H9 (cell line): ENCODE results near the gene LDB3. TPM values are rescaled to one million over a fixed set of nuclear protein-coding genes. Genes with fewer than 3 reads are reported as not detected.

Experiments
- DNase-seq: peaks from one replicate; pipeline ENCODE4 v3.0.0-alpha.2; 2017
- H2AFZ ChIP-seq: one replicate; pipeline ENCODE4 v1.6.1; 2013; ENCODE audit warnings: mild to moderate bottlenecking, low read length, control low read depth, moderate library complexity
- H2AK5ac ChIP-seq: 2 replicates; pipeline ENCODE4 v1.6.1; 2013; ENCODE audit warnings: low read length, control low read depth, mixed read lengths; ENCODE audit not compliant: insufficient read length
- H2BK120ac ChIP-seq: one replicate; pipeline ENCODE4 v1.6.1; 2013; ENCODE audit warnings: low read depth, mild to moderate bottlenecking, low read length, control low read depth, inconsistent platforms; ENCODE audit not compliant: poor library complexity, severe bottlenecking
- H2BK12ac ChIP-seq: 2 replicates; pipeline ENCODE4 v1.6.1; 2013; ENCODE audit warnings: low read length, control low read depth, mixed read lengths, low read depth; ENCODE audit not compliant: insufficient read length
- H2BK15ac ChIP-seq: 2 replicates; pipeline ENCODE4 v1.6.1; 2013; ENCODE audit warnings: low read depth, low read length, control low read depth
- H2BK20ac ChIP-seq: one replicate; pipeline ENCODE4 v1.6.1; 2013; ENCODE audit warnings: low read depth, mild to moderate bottlenecking, low read length, control low read depth, inconsistent platforms; ENCODE audit not compliant: poor library complexity, severe bottlenecking
- H2BK5ac ChIP-seq: 2 replicates; pipeline ENCODE4 v1.6.1; 2013; ENCODE audit warnings: low read length, control low read depth, mixed read lengths; ENCODE audit not compliant: insufficient read length
- H3K14ac ChIP-seq: 2 replicates; pipeline ENCODE4 v1.6.1; 2013; ENCODE audit warnings: low read length, control low read depth; ENCODE audit not compliant: insufficient read depth
- H3K18ac ChIP-seq: 2 replicates; pipeline ENCODE4 v1.6.1; 2013; ENCODE audit warnings: low read depth, mild to moderate bottlenecking, mixed read lengths, low read length, control low read depth; ENCODE audit not compliant: insufficient read length
- H3K23ac ChIP-seq: 2 replicates; pipeline ENCODE4 v1.6.1; 2013; ENCODE audit warnings: low read length, control low read depth, mixed read lengths, low read depth; ENCODE audit not compliant: insufficient read length
- H3K23me2 ChIP-seq: 2 replicates; pipeline ENCODE4 v1.6.1; 2013; ENCODE audit warnings: low read depth, mild to moderate bottlenecking, mixed read lengths, low read length, control low read depth; ENCODE audit not compliant: insufficient read length, poor library complexity, severe bottlenecking
- H3K27ac ChIP-seq: 2 replicates; pipeline ENCODE4 v1.5.1; 2013; ENCODE audit warnings: low read length, control low read depth, mixed read lengths, low read depth; ENCODE audit not compliant: insufficient read length
- H3K27me3 ChIP-seq: 2 replicates; pipeline ENCODE4 v1.6.1; 2013; ENCODE audit warnings: low read length, control low read depth, inconsistent platforms; ENCODE audit not compliant: insufficient read depth
- H3K4ac ChIP-seq: 2 replicates; pipeline ENCODE4 v1.6.1; 2013; ENCODE audit warnings: low read depth, mild to moderate bottlenecking, control low read depth, inconsistent platforms, low read length, moderate library complexity
- H3K4me1 ChIP-seq: 2 replicates; pipeline ENCODE4 v1.6.1; 2013; ENCODE audit warnings: low read length, control low read depth, inconsistent platforms; ENCODE audit not compliant: insufficient read depth
- H3K4me2 ChIP-seq: 2 replicates; pipeline ENCODE4 v1.6.1; 2013; ENCODE audit warnings: low read length, control low read depth, mixed read lengths; ENCODE audit not compliant: insufficient read length, insufficient read depth
- H3K56ac ChIP-seq: 2 replicates; pipeline ENCODE4 v1.6.1; 2013; ENCODE audit warnings: low read depth, mild to moderate bottlenecking, mixed read lengths, low read length, control low read depth; ENCODE audit not compliant: insufficient read length
- H3K79me1 ChIP-seq: 2 replicates; pipeline ENCODE4 v1.6.1; 2013; ENCODE audit warnings: low read depth, mild to moderate bottlenecking, moderate library complexity, low read length, control low read depth, inconsistent platforms; ENCODE audit not compliant: insufficient read depth, poor library complexity, severe bottlenecking
- H3K79me2 ChIP-seq: 2 replicates; pipeline ENCODE4 v1.6.1; 2013; ENCODE audit warnings: low read length, control low read depth, inconsistent platforms; ENCODE audit not compliant: insufficient read depth
- H3K9ac ChIP-seq: 2 replicates; pipeline ENCODE4 v1.6.1; 2013; ENCODE audit warnings: low read length, control low read depth, mixed read lengths; ENCODE audit not compliant: insufficient read length; ENCODE audit errors: extremely low read depth
- H3K9me3 ChIP-seq: one replicate; pipeline ENCODE4 v1.6.1; 2013; ENCODE audit warnings: low read depth, low read length, inconsistent platforms; ENCODE audit not compliant: control insufficient read depth
- H3T11ph ChIP-seq: one replicate; pipeline ENCODE4 v1.6.1; 2013; ENCODE audit warnings: mild to moderate bottlenecking, low read length, control low read depth, inconsistent platforms
- H4K20me1 ChIP-seq: one replicate; pipeline ENCODE4 v1.6.1; 2013; ENCODE audit not compliant: control insufficient read depth, insufficient read length, insufficient read depth
- H4K5ac ChIP-seq: 2 replicates; pipeline ENCODE4 v1.6.1; 2013; ENCODE audit warnings: low read depth, mild to moderate bottlenecking, mixed read lengths, low read length, control low read depth; ENCODE audit not compliant: insufficient read length
- H4K8ac ChIP-seq: replicated peaks from 2 replicates; pipeline ENCODE4 v1.6.1; 2013; ENCODE audit warnings: low read length, control low read depth, mixed read lengths, low read depth; ENCODE audit not compliant: insufficient read length
- H4K91ac ChIP-seq: 2 replicates; pipeline ENCODE4 v1.6.1; 2013; ENCODE audit warnings: low read depth, mild to moderate bottlenecking, moderate library complexity, mixed read lengths, low read length, control low read depth; ENCODE audit not compliant: insufficient read length
- H3K27ac Mint-ChIP-seq, 3 experiments: 2 replicates in 2 of 3; 3 replicates in 1 of 3; pipeline ENCODE4 v1.8.0; 2020 to 2021; ENCODE audit warnings: mixed read lengths in 3 of 3, mild to moderate bottlenecking in 1 of 3, moderate library complexity in 1 of 3
- H3K27me3 Mint-ChIP-seq: 2 replicates; pipeline ENCODE4 v1.8.0; 2021; ENCODE audit warnings: low read depth, mild to moderate bottlenecking, moderate library complexity, mixed read lengths
- H3K36me3 Mint-ChIP-seq, 3 experiments: 2 replicates in 2 of 3; 3 replicates in 1 of 3; pipeline ENCODE4 v1.8.0; 2020 to 2021; ENCODE audit warnings: low read depth in 3 of 3, mixed read lengths in 3 of 3; ENCODE audit not compliant: insufficient read depth in 1 of 3
- H3K4me1 Mint-ChIP-seq, 2 experiments: 2 replicates each; pipeline ENCODE4 v1.8.0; 2020; ENCODE audit warnings: mixed read lengths in 2 of 2
- H3K4me3 Mint-ChIP-seq, 2 experiments: 2 replicates in 1 of 2; 3 replicates in 1 of 2; pipeline ENCODE4 v1.8.0; 2020 to 2021; ENCODE audit warnings: mild to moderate bottlenecking in 2 of 2, mixed read lengths in 2 of 2, moderate library complexity in 1 of 2
- H3K9me3 Mint-ChIP-seq, 2 experiments: 2 replicates in 1 of 2; 3 replicates in 1 of 2; pipeline ENCODE4 v1.8.0; 2020; ENCODE audit warnings: mild to moderate bottlenecking in 2 of 2, mixed read lengths in 2 of 2, moderate library complexity in 1 of 2
- WGBS: extraction: QIAGEN DNeasy Blood & Tissue Kit; methylation state at CpG from one replicate; pipeline ENCODE4 v1.1.7; 2013; ENCODE audit warnings: missing lambda C conversion rate, low lambda C conversion rate, mixed read lengths; ENCODE audit not compliant: insufficient read length; ENCODE audit errors: extremely low coverage; 5-methylcytosine and 5-hydroxymethylcytosine counted together
- total RNA-seq: library from RNA; stranded (reverse); gene quantifications from 2 replicates; pipeline ENCODE4 v1.2.1, GENCODE V29; 2021
- TF ChIP-seq, protein P1 (sequence below): fragments of 200-600 bp; sonication (generic); conservative IDR thresholded peaks from 3 replicates; pipeline ENCODE4 v1.8.0; 2021; ENCODE audit warnings: antibody characterized with exemption, mild to moderate bottlenecking

The LDB3 gene
- total RNA-seq, 1 experiment from 2014 or later = 0.17 TPM

GRCh38 chr10:86635402-86635801, 32.9 kb upstream of the LDB3 start:
- peaks cover 39% of the 10 kb centered on the region for H3K27me3 Mint-ChIP-seq
- Histone ChIP-seq H3K4ac (no peak overlapping the region), H3K9ac (no peak overlapping the region), H3K9me3 (no peaks in the 10 kb centered on the region), H3K27me3 (peaks cover 2% of the 10 kb centered on the region; the same call in 1 of the 2 replicates), H3K18ac (no peak overlapping the region), H3K23ac (no peak overlapping the region), H2BK12ac (no peak overlapping the region), H3K4me2 (no peak overlapping the region), H3K79me2 (no peaks in the 10 kb centered on the region), H2AK5ac (no peak overlapping the region), H4K20me1 (no peaks in the 10 kb centered on the region), H3K14ac (no peak overlapping the region), H3T11ph (no peak overlapping the region), H2BK120ac (no peak overlapping the region), H4K5ac (no peak overlapping the region), H2BK15ac (no peak overlapping the region), H3K79me1 (no peaks in the 10 kb centered on the region), H3K27ac (no peak overlapping the region), H2AFZ (no peak overlapping the region), H2BK5ac (no peak overlapping the region), H3K23me2 (peaks cover 4% of the 10 kb centered on the region), H2BK20ac (no peak overlapping the region), H4K91ac (no peak overlapping the region), H3K56ac (no peak overlapping the region), H3K4me1 (no peaks in the 10 kb centered on the region; the same call in 1 of the 2 replicates), H4K8ac (no peak overlapping the region)
- H3K36me3 Mint-ChIP-seq = no peaks in the 10 kb centered on the region
- TF ChIP-seq, protein P1, sequence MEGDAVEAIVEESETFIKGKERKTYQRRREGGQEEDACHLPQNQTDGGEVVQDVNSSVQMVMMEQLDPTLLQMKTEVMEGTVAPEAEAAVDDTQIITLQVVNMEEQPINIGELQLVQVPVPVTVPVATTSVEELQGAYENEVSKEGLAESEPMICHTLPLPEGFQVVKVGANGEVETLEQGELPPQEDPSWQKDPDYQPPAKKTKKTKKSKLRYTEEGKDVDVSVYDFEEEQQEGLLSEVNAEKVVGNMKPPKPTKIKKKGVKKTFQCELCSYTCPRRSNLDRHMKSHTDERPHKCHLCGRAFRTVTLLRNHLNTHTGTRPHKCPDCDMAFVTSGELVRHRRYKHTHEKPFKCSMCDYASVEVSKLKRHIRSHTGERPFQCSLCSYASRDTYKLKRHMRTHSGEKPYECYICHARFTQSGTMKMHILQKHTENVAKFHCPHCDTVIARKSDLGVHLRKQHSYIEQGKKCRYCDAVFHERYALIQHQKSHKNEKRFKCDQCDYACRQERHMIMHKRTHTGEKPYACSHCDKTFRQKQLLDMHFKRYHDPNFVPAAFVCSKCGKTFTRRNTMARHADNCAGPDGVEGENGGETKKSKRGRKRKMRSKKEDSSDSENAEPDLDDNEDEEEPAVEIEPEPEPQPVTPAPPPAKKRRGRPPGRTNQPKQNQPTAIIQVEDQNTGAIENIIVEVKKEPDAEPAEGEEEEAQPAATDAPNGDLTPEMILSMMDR = no peak
- H3K9me3 Mint-ChIP-seq = no peaks in the 10 kb centered on the region; a peak in 2 of 5 replicates
- WGBS = no CpG with 5 or more reads among the region's 2 CpGs
- no peak overlapping the region for H3K4me3 Mint-ChIP-seq
- DNase-seq = no peak
- peaks cover 4 to 14% of the 10 kb centered on the region in 2 experiments; a peak in 3 of 4 replicates for H3K4me1 Mint-ChIP-seq
- no peak overlapping the region for H3K27ac Mint-ChIP-seq
